ENCODE measurements around the gene LRRC56.

Gene LRRC56

GRCh38 chr11:581342-581741 lies 44.0 kb downstream of the LRRC56 start:
- no peak overlapping the region for H3K4me3 ChIP-seq (ENCODE audit: low read depth, low read length)
- DNase-seq (ENCODE audit: low read depth): no peak
- TF ChIP-seq, protein P1, sequence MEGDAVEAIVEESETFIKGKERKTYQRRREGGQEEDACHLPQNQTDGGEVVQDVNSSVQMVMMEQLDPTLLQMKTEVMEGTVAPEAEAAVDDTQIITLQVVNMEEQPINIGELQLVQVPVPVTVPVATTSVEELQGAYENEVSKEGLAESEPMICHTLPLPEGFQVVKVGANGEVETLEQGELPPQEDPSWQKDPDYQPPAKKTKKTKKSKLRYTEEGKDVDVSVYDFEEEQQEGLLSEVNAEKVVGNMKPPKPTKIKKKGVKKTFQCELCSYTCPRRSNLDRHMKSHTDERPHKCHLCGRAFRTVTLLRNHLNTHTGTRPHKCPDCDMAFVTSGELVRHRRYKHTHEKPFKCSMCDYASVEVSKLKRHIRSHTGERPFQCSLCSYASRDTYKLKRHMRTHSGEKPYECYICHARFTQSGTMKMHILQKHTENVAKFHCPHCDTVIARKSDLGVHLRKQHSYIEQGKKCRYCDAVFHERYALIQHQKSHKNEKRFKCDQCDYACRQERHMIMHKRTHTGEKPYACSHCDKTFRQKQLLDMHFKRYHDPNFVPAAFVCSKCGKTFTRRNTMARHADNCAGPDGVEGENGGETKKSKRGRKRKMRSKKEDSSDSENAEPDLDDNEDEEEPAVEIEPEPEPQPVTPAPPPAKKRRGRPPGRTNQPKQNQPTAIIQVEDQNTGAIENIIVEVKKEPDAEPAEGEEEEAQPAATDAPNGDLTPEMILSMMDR (conservative IDR thresholded peaks at IDR 0.05; ENCODE audit: low read depth, low read length): no peak

GRCh38 chr11:581752-582151 lies 44.4 kb downstream of the LRRC56 start:
- no peak overlapping the region for H3K4me3 ChIP-seq (ENCODE audit: low read depth, low read length)
- TF ChIP-seq, protein P1 (conservative IDR thresholded peaks at IDR 0.05; ENCODE audit: low read depth, low read length): no peak
- DNase-seq (ENCODE audit: low read depth): no peak

- no peak overlapping the region for H3K4me3 ChIP-seq (ENCODE audit: low read depth, low read length)
- TF ChIP-seq, protein P1 (conservative IDR thresholded peaks at IDR 0.05; ENCODE audit: low read depth, low read length): no peak
- no peak for DNase-seq (ENCODE audit: low read depth)
Measured at GRCh38 chr11:584287-584686, 47.0 kb downstream of the LRRC56 start.

DNA sequence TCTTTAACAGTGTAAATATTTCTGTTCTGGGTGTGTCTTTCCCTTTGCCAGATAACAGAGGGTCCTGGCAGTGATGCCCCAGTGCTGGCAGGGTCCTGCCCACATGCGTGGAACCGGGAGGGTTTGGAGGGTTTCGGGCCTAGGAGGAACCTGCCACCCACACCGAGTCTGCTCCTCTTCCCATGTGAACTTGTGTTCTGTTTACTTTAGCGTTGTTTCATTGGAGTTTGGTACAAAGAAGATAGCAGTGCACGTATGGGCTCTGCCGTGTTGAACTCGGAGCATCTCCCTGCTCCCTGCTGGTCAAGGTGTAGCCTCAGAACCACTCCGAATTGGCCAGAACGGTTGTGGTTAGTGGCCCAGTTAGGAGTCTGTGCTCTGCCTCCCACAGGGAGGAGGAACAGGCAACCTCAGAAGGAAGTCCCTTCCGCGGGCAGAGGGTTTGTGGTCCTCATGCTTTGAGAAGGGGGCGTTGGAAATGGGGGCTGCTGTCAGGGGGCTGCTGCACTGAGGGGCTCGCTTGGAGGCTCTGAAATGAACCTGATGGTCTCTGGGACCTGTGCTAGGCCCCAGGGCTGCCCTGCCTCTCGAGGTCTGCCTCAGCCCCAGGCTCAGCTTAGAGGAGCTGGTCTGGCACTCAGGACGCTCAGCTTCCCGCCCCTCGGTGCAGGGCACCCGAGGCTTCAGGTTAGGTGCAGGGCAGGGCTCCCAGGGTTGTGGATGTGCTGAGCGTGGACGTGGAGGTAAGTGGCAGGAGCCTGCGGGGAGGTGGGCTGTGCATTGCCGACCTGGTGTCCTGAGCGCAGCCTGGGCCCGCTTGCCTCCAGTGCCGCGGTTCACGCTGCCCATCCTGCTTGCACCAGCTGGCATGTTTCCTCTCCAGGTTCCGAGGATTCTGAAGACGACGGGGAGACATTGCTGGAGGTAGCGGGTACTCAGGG lies 49.3 kb downstream of the LRRC56 start:
- no peak for DNase-seq (ENCODE audit: low read depth)
- TF ChIP-seq, protein P1 (conservative IDR thresholded peaks at IDR 0.05; ENCODE audit: low read depth, low read length): no peak
- H3K4me3 ChIP-seq (ENCODE audit: low read depth, low read length): no peak overlapping the region

DNA sequence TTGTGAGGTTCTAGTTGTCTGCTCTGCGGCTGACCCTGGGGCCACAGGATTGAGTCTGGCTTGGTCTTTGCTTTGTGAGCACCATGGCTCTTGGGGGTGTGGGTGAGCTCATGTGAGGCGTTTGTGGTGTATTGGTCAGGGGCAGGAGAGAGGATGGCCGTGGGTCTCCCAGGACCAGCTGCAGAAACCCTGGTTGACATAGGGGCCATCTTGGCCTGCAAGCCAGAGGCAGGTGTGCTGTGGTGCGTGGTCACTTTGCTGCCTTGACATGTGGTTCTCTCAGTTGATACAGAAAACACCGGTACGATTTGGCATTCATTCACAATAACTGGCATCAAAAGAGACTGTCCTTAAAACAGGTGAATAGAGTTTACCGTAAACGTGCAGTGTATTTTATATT lies 50.2 kb downstream of the LRRC56 start:
- TF ChIP-seq, protein P1 (conservative IDR thresholded peaks at IDR 0.05; ENCODE audit: low read depth, low read length): no peak
- DNase-seq (ENCODE audit: low read depth): no peak
- H3K4me3 ChIP-seq (ENCODE audit: low read depth, low read length): no peak overlapping the region

GRCh38 chr11:587978-588380 lies 50.7 kb downstream of the LRRC56 start:
- H3K4me3 ChIP-seq (ENCODE audit: low read depth, low read length): no peak overlapping the region
- TF ChIP-seq, protein P1 (conservative IDR thresholded peaks at IDR 0.05; ENCODE audit: low read depth, low read length): no peak
- peak; percentile 93 for DNase-seq (ENCODE audit: low read depth)

DNA sequence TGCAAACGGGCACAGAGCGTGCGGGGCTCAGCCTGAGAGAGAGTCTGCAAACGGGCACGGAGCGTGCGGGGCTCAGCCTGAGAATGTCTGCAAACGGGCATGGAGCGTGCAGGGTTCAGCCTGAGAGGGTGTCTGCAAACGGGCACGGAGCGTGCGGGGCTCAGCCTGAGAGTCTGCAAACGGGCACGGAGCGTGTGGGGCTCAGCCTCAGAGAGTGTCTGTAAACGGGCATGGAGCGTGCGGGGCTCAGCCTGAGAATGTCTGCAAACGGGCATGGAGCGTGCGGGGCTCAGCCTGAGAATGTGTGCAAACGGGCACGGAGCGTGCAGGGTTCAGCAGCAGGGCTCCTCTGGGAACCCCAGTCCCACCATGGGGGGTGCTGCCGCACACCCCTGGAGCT lies 52.5 kb downstream of the LRRC56 start:
- DNase-seq (ENCODE audit: low read depth): no peak
- TF ChIP-seq, protein P1 (conservative IDR thresholded peaks at IDR 0.05; ENCODE audit: low read depth, low read length): no peak

More for the DNA sequence above, 52.5 kb downstream of the LRRC56 start:
- no peak overlapping the region for H3K4me3 ChIP-seq (ENCODE audit: low read depth, low read length)
